ENCODE results near the gene TP53INP2. TPM values are rescaled to one million over a fixed set of nuclear protein-coding genes. Genes with fewer than 3 reads are reported as not detected.

The TP53INP2 gene, protein sequence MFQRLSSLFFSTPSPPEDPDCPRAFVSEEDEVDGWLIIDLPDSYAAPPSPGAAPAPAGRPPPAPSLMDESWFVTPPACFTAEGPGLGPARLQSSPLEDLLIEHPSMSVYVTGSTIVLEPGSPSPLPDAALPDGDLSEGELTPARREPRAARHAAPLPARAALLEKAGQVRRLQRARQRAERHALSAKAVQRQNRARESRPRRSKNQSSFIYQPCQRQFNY
- polyA plus RNA-seq (2012; rRNA removed): 4.9 and 6.4 TPM in 2 replicates
- polyA plus RNA-seq (2012; cell fraction: cytosol; rRNA removed): 6.0 and 7.1 TPM in 2 replicates
- polyA plus RNA-seq (2012; cell fraction: nucleus; rRNA removed): 13.3 and 21.4 TPM in 2 replicates

DNA sequence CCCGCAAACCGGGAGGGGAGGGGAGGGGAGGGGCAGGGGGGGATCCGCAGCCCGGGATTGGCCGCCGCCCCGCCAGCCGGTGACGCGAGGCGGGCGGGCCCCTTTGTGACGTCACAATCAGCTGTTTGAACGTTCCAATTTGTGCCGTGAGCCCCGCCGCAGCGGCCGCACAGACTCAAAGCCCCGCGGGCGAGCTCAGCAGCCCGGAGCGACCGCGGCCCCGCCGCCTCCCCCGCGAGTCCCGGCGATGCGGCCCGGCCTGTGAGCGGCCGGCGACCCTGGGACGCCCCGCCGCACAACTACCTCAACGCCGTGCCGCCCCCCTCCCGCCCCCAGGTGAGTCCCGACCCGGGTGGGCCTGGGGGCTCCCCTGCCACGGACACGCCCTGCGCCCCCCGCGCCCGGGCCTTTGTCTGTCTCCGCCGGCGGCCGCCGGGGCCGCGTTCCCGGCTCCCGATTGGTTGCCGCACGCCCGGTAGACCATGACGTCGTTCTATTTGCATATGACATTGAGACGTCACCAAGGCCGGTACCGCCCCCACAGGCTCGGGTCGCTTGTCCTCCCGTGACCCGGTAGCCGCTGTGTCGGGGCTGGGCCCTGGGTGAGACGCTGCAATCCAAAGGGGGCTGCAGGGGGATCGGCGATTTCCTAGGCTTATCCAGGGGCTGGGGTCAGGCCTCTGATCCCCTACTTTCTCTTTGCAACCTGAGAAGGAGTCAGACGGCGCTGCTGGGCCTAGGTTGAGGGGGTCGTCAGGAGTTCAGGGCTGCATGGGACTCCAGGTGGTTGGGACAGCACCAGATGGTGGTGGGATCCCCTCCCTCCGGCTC, at the start of gene TP53INP2:
Gene TP53INP2, plus strand, starts transcription at position 168 of the 831 bp plus-strand sequence. CDS start 4,396 bp downstream, outside the sequence.
- Histone ChIP-seq H3K27me3 (ENCODE audit: insufficient read depth) (no peaks in the 10 kb centered on the region), H3K4me3 (ENCODE audit: low read depth in 2 of 2, low read length in 1 of 2) (peak within 1 kb of the TSS; percentile 84 to 92), H4K20me1 (ENCODE audit: insufficient read depth) (no peaks in the 10 kb centered on the region), H3K36me3 (replicated peaks in 1 of 2; ENCODE audit: control insufficient read depth in 1 of 2, insufficient read depth in 2 of 2, low read length in 1 of 2) (peaks cover 0 to 4% of the 10 kb centered on the region in 2 experiments), H3K9me2 (no peaks in the 10 kb centered on the region), H3K9me3 (no peaks in the 10 kb centered on the region), H3K9ac (peak within 1 kb of the TSS; percentile 98), H3K79me2 (ENCODE audit: insufficient read depth) (no peaks in the 10 kb centered on the region), H3F3A (replicated peaks; ENCODE audit: insufficient read depth) (peaks cover 17% of the 10 kb centered on the region), H3K27ac (ENCODE audit: low read depth in 2 of 2, low read length in 1 of 2) (peak within 1 kb of the TSS; percentile 86 to 94), H3K4me1 (ENCODE audit: control insufficient read depth in 1 of 2, insufficient read depth in 2 of 2, low read depth in 1 of 2, low read length in 1 of 2) (peaks cover 8 to 21% of the 10 kb centered on the region in 2 experiments; a peak in 3 of 4 replicates), H2AFZ (ENCODE audit: low read depth) (peak within 1 kb of the TSS; percentile 89), H3K4me2 (peak within 1 kb of the TSS; percentile 89)
- CTCF ChIA-PET: interaction anchor here (1.0 to 2.1 kb wide), 9 partner anchors 24 to 392 kb away, joined by 3 to 9 read pairs (median 4); partner anchors contain the start of genes DYNLRB1 and MAP1LC3A
- WGBS (ENCODE audit: low lambda C conversion rate): 2% methylated on average over 7 of the region's 82 CpGs
- peak; percentile 96 for DNase-seq
- POLR2A ChIA-PET: interaction anchor here (0.6 to 1.6 kb wide), 7 partner anchors 9 to 1357 kb away, joined by 3 to 14 read pairs (median 4); partner anchors contain the start of genes MAP1LC3A and PIGU
- TF ChIP-seq MEF2A (IDR thresholded peaks at IDR 0.05; ENCODE audit: borderline replicate concordance, low read depth) (no peak), FOXJ3 (CRISPR knock-in tag; IDR thresholded peaks at IDR 0.05) (no peak), GABPA (IDR thresholded peaks at IDR 0.05; ENCODE audit: low read depth) (no peak), MXI1 (IDR thresholded peaks at IDR 0.05; ENCODE audit: low read depth, low read length) (peak; percentile 43; the same call in 1 of the 2 replicates), ELF1 (IDR thresholded peaks at IDR 0.05) (no peak), RAD21 (IDR thresholded peaks at IDR 0.05; ENCODE audit: low read length) (no peak), SMC3 (IDR thresholded peaks at IDR 0.05; ENCODE audit: low read depth, low read length) (no peak), NFIC (IDR thresholded peaks at IDR 0.05; ENCODE audit: borderline replicate concordance) (no peak), TAF1 (IDR thresholded peaks at IDR 0.05; ENCODE audit: borderline replicate concordance, low read depth, low read length) (no peak), POLR2AphosphoS5 (IDR thresholded peaks at IDR 0.05; ENCODE audit: low read depth, low read length) (no peak; the same call in none of the 2 replicates), NRF1 (IDR thresholded peaks at IDR 0.05; ENCODE audit: low read depth, low read length) (no peak), SIN3A (IDR thresholded peaks at IDR 0.05; ENCODE audit: borderline replicate concordance, low read depth, low read length) (peak; percentile 68; the same call in 1 of the 2 replicates), RXRA (IDR thresholded peaks at IDR 0.05; ENCODE audit: borderline replicate concordance, low read depth) (peak; percentile 62; the same call in 1 of the 2 replicates), YY1 (IDR thresholded peaks at IDR 0.05; ENCODE audit: low read depth) (no peak), EZH2phosphoT487 (IDR thresholded peaks at IDR 0.05; ENCODE audit: borderline replicate concordance, low read depth) (no peak), TEAD4 (IDR thresholded peaks at IDR 0.05; ENCODE audit: borderline replicate concordance, insufficient read depth) (no peak), FOSL2 (IDR thresholded peaks at IDR 0.05; ENCODE audit: borderline replicate concordance, low read depth) (no peak), RFX5 (IDR thresholded peaks at IDR 0.05; ENCODE audit: low read length) (0 out of 2 replicates have a peak, but pooled peaks have one; percentile 47)
- TF ChIP-seq, protein P1, sequence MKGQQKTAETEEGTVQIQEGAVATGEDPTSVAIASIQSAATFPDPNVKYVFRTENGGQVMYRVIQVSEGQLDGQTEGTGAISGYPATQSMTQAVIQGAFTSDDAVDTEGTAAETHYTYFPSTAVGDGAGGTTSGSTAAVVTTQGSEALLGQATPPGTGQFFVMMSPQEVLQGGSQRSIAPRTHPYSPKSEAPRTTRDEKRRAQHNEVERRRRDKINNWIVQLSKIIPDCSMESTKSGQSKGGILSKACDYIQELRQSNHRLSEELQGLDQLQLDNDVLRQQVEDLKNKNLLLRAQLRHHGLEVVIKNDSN (IDR thresholded peaks at IDR 0.05; ENCODE audit: borderline replicate concordance, low read depth): no peak
- TF ChIP-seq, protein P2, sequence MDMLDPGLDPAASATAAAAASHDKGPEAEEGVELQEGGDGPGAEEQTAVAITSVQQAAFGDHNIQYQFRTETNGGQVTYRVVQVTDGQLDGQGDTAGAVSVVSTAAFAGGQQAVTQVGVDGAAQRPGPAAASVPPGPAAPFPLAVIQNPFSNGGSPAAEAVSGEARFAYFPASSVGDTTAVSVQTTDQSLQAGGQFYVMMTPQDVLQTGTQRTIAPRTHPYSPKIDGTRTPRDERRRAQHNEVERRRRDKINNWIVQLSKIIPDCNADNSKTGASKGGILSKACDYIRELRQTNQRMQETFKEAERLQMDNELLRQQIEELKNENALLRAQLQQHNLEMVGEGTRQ (IDR thresholded peaks at IDR 0.05; ENCODE audit: borderline replicate concordance, low read depth, low read length): no peak
- TF ChIP-seq, protein P3, sequence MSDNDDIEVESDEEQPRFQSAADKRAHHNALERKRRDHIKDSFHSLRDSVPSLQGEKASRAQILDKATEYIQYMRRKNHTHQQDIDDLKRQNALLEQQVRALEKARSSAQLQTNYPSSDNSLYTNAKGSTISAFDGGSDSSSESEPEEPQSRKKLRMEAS (IDR thresholded peaks at IDR 0.05; ENCODE audit: low read depth): no peak
- TF ChIP-seq, protein P4, sequence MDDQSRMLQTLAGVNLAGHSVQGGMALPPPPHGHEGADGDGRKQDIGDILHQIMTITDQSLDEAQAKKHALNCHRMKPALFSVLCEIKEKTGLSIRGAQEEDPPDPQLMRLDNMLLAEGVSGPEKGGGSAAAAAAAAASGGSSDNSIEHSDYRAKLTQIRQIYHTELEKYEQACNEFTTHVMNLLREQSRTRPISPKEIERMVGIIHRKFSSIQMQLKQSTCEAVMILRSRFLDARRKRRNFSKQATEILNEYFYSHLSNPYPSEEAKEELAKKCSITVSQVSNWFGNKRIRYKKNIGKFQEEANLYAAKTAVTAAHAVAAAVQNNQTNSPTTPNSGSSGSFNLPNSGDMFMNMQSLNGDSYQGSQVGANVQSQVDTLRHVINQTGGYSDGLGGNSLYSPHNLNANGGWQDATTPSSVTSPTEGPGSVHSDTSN (IDR thresholded peaks at IDR 0.05): peak; percentile 56; the same call in 1 of the 2 replicates
- TF ChIP-seq, protein P5, sequence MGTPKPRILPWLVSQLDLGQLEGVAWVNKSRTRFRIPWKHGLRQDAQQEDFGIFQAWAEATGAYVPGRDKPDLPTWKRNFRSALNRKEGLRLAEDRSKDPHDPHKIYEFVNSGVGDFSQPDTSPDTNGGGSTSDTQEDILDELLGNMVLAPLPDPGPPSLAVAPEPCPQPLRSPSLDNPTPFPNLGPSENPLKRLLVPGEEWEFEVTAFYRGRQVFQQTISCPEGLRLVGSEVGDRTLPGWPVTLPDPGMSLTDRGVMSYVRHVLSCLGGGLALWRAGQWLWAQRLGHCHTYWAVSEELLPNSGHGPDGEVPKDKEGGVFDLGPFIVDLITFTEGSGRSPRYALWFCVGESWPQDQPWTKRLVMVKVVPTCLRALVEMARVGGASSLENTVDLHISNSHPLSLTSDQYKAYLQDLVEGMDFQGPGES (IDR thresholded peaks at IDR 0.05; ENCODE audit: low read depth, low read length): no peak
